GM12874 (cell line): ENCODE results near the gene ABCG1.

ENCODE experiments used
- TF ChIP-seq, protein P1 (sequence below): IDR thresholded peaks from 2 replicates; pipeline ENCODE4 v1.5.1; 2011; ENCODE audit warnings: low read depth, mild to moderate bottlenecking, control low read depth, low read length, moderate library complexity; ENCODE audit not compliant: insufficient read depth

The ABCG1 gene

DNA sequence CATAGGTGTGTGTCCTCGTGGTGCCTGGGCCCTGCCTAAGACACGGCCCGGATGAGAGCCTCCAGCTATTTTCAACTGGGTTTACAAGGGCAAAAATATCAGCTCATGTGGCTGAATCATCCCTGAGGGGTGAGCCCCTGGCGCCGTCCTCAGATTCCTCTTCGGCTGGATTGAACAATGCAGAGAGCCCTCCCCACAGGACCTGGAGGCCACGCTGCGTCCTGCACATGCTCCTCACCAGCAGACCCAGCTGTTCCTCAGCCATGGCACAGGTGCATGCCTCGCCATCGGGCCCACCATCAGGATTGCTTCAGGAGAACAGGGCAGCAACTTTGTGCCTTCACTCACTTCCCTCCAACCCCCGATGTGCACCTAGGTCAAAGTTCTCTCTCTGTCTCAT is 60.9 kb downstream of the ABCG1 start:
- TF ChIP-seq, protein P1, sequence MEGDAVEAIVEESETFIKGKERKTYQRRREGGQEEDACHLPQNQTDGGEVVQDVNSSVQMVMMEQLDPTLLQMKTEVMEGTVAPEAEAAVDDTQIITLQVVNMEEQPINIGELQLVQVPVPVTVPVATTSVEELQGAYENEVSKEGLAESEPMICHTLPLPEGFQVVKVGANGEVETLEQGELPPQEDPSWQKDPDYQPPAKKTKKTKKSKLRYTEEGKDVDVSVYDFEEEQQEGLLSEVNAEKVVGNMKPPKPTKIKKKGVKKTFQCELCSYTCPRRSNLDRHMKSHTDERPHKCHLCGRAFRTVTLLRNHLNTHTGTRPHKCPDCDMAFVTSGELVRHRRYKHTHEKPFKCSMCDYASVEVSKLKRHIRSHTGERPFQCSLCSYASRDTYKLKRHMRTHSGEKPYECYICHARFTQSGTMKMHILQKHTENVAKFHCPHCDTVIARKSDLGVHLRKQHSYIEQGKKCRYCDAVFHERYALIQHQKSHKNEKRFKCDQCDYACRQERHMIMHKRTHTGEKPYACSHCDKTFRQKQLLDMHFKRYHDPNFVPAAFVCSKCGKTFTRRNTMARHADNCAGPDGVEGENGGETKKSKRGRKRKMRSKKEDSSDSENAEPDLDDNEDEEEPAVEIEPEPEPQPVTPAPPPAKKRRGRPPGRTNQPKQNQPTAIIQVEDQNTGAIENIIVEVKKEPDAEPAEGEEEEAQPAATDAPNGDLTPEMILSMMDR, result no peak

DNA sequence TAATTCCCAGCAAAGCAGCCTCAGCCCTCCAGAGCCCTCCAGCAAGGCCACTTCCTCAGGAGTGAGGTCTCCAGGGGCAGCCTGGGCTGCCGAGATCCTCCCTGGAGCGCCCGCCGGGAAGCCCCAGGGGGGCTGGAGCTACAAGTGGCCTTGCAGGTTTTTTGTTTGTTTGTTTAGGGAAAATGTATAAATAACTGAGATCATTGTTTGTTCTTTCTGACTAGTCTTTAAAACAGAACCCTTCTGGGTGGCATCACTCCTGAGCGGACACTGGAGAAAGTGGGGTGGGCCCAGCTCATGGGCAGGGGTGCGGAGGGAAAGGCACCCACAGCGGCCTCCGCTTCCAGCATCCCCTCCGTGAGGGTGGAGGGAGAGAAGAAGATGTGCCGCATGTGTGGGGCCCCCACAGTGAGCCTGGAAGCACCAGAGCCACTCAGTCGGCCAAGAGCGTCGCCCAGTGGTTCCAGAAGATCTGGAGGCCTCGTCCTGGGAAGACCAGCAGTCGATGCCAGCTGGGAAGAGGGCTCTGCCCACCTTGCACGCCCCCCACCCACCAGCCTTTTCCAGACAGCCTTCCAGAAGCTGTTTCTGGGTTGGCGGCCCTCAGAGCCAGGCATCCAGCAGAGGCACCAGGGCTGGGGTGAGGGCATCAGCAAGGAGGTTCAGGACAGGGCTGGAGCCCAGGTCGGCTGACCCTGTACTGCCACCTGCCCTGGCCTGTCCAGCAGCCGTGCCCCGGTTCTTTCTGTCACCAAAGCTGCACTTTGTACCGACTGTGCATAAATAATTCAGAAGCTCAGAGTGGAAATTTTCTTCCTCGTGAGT is 61.6 kb downstream of the ABCG1 start:
- TF ChIP-seq, protein P1, result no peak

DNA sequence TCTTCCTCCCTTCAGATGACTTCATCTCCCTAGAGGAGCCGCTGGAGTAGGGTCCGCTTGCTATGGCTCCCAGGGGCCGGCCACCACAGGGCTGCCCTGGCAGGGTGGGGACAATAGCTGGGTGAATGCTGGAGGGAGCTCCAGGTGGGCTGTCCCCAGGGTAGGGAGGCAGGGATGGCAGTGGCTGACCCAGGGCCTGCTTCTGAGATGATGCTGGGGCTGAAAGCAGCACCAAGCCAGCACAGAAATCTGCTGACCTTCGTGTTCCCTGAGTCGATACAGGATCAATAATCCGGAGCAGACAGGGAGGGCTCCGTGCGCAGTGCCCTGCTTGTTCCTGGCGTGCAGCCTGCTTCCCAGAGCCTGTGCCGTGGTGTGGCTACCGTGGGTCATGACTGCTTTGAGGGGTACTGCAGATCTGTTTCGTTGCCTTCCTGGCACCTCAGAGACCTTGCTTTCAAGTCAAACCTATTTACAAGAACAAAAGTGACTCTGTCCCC is 62.3 kb downstream of the ABCG1 start:
- TF ChIP-seq, protein P1, result no peak

DNA sequence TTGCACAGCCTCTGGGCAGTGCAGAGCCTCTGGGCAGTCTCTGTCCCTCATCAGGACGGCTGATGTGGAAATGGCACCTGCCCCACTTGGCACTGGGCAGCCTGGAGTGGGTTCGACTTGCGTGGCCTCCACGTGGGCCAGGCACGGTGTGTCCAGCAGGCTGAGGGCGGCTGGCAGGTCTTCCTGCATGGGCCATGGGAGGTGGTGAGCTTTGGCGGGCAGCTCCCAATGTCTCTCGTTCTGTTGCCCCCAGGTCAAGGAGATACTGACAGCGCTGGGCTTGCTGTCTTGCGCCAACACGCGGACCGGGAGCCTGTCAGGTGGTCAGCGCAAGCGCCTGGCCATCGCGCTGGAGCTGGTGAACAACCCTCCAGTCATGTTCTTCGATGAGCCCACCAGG is 63.1 kb downstream of the ABCG1 start:
- TF ChIP-seq, protein P1, result no peak

DNA sequence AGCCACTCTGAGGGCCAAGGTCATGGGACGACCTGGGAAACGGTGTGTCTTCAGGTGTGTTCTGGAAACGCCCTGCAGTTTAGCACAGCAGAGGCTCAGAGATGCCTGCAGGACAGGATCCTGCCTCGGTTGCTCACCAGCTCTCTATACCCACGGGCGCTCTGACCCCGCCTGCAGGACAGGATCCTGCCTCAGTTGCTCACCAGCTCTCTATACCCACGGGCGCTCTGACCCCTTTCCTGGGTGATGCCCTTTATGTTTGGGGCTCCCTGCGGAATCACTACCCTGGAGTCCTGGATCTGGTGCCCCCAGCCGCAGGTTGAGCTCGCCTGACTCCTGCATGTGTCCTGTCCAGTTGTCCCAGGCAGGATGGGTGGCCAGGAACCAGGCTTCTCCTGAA is 63.8 kb downstream of the ABCG1 start:
- TF ChIP-seq, protein P1, result no peak

DNA sequence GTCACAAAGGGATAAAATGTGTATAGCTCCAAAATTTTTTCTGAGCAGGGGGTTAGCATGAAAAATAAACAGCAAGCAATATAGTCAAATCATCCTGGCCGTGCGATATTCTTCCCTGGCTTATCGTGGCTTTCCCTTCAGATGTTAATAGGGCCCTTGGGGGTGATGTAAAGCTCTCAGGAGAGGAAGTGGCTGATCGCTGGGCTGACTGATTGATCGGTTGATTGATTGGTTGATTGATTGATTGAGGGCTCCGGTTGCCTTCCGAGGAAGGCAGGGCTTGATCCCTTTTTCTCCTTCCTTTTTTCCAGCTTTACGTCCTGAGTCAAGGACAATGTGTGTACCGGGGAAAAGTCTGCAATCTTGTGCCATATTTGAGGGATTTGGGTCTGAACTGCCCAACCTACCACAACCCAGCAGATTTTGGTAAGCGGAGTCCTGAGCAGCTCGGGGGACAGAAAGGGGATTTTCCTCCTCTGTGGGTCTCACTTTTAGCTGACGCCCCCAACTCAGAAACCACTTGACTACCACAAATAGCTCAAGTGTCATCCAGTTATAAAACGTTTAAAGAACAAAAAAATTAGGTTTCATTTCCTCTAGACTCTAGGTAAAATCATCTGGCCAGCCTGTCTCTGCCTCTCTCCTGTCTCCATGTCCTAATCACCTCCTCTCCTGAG is 66.8 kb downstream of the ABCG1 start:
- TF ChIP-seq, protein P1, result no peak

DNA sequence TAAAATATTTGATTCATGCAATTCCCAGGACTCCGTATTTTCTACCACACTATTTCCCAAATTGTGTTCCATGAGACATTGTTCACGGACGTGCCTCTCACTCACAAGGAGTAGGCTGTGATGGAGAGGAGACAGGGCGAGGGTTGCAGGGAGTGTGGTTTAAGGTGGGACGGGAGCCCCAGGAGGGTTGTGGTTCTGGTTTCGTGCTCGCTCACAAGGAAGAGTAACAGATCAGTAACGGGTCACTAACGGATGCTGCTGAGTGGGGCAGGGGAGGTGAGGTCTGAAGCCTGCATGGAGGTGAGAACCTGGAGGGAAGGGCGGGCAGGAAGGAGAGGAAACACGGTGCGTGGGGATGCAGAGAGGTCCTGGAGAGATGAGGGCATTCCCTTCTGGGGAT is 67.5 kb downstream of the ABCG1 start:
- TF ChIP-seq, protein P1, result no peak
